H7 (cell line): ENCODE data around the gene SLC6A4. TPM values are rescaled to one million over a fixed set of nuclear protein-coding genes. Genes with fewer than 3 reads are reported as not detected.

ENCODE experiments used
- DNase-seq: peaks from one replicate; pipeline ENCODE4 v3.0.0; 2012
- H3K27me3 ChIP-seq: 2 replicates; pipeline ENCODE4 v1.6.0; 2011; ENCODE audit warnings: mild to moderate bottlenecking, low read length; ENCODE audit not compliant: control insufficient read depth, insufficient read depth
- H3K36me3 ChIP-seq: replicated peaks from 2 replicates; pipeline ENCODE4 v1.5.1; 2011; ENCODE audit warnings: low read length; ENCODE audit not compliant: control insufficient read depth, insufficient read depth
- H3K4me3 ChIP-seq: 2 replicates; pipeline ENCODE4 v1.5.1; 2011; ENCODE audit warnings: low read depth, mild to moderate bottlenecking, control low read depth, low read length, moderate library complexity; ENCODE audit not compliant: insufficient read depth
- total RNA-seq: library from RNA; depleted of rRNA; stranded (reverse); fragments of >200 nt; shearing (Covaris generic); gene quantifications from 2 replicates; pipeline ENCODE4 v1.2.3, GENCODE V29; 2014

The SLC6A4 gene
- total RNA-seq, 1 experiment from 2014 or later: not detected

GRCh38 chr17:30248786-30249185 is 13.3 kb upstream of the SLC6A4 start:
- Histone ChIP-seq H3K36me3 (peaks cover 14% of the 10 kb centered on the region), H3K27me3 (no peaks in the 10 kb centered on the region), H3K4me3 (no peak overlapping the region)
- DNase-seq: no peak

- H3K4me3 ChIP-seq: no peak overlapping the region
- H3K27me3 ChIP-seq: no peaks in the 10 kb centered on the region
- H3K36me3 ChIP-seq: peaks cover 11% of the 10 kb centered on the region
- no peak for DNase-seq
Measured at GRCh38 chr17:30246460-30246859, 11.0 kb upstream of the SLC6A4 start.

- Histone ChIP-seq H3K27me3 (no peaks in the 10 kb centered on the region), H3K36me3 (peaks cover 11% of the 10 kb centered on the region), H3K4me3 (no peak overlapping the region)
- no peak for DNase-seq
Measured at GRCh38 chr17:30244853-30245385, 9.4 kb upstream of the SLC6A4 start.

- H3K4me3 ChIP-seq: no peak overlapping the region
- H3K36me3 ChIP-seq: peaks cover 4% of the 10 kb centered on the region; the same call in 1 of the 2 replicates
- no peak for DNase-seq
- H3K27me3 ChIP-seq: peaks cover 2% of the 10 kb centered on the region; the same call in 1 of the 2 replicates
Measured at GRCh38 chr17:30243568-30243967, 8.1 kb upstream of the SLC6A4 start.

GRCh38 chr17:30243002-30243401 is 7.5 kb upstream of the SLC6A4 start:
- H3K27me3 ChIP-seq: peaks cover 7% of the 10 kb centered on the region; the same call in 1 of the 2 replicates
- H3K4me3 ChIP-seq: no peak overlapping the region
- H3K36me3 ChIP-seq: no peaks in the 10 kb centered on the region; the same call in 1 of the 2 replicates
- DNase-seq: no peak

GRCh38 chr17:30241051-30241450 is 5.6 kb upstream of the SLC6A4 start:
- Histone ChIP-seq H3K36me3 (no peaks in the 10 kb centered on the region), H3K4me3 (no peak overlapping the region), H3K27me3 (peaks cover 25% of the 10 kb centered on the region)
- DNase-seq: no peak

- Histone ChIP-seq H3K4me3 (no peak overlapping the region), H3K36me3 (no peaks in the 10 kb centered on the region), H3K27me3 (peaks cover 33% of the 10 kb centered on the region)
- DNase-seq: no peak
Measured at GRCh38 chr17:30240177-30240576, 4.7 kb upstream of the SLC6A4 start.

- H3K4me3 ChIP-seq: no peak overlapping the region
- no peak for DNase-seq
- H3K36me3 ChIP-seq: no peaks in the 10 kb centered on the region
- peaks cover 44% of the 10 kb centered on the region for H3K27me3 ChIP-seq
Measured at GRCh38 chr17:30239089-30239462, 3.6 kb upstream of the SLC6A4 start.

- H3K4me3 ChIP-seq: peak overlapping the region; percentile 25; the same call in 1 of the 2 replicates
- DNase-seq: peak; percentile 74
- H3K27me3 ChIP-seq: peaks cover 50% of the 10 kb centered on the region
- H3K36me3 ChIP-seq: no peaks in the 10 kb centered on the region
Measured at GRCh38 chr17:30238387-30239088, 3.0 kb upstream of the SLC6A4 start.

- Histone ChIP-seq H3K4me3 (peak overlapping the region; percentile 25; the same call in 1 of the 2 replicates), H3K27me3 (peaks cover 53% of the 10 kb centered on the region), H3K36me3 (no peaks in the 10 kb centered on the region)
- DNase-seq: no peak
Measured at GRCh38 chr17:30238003-30238344, 2.5 kb upstream of the SLC6A4 start.

- peak; percentile 72 for DNase-seq
- Histone ChIP-seq H3K36me3 (no peaks in the 10 kb centered on the region), H3K27me3 (peaks cover 53% of the 10 kb centered on the region), H3K4me3 (peak overlapping the region; percentile 2; the same call in 1 of the 2 replicates)
Measured at GRCh38 chr17:30237296-30238002, 2.0 kb upstream of the SLC6A4 start.

- H3K36me3 ChIP-seq: no peaks in the 10 kb centered on the region
- H3K27me3 ChIP-seq: peaks cover 57% of the 10 kb centered on the region
- H3K4me3 ChIP-seq: no peak overlapping the region
- peak; percentile 83 for DNase-seq
Measured at GRCh38 chr17:30236766-30237165, 1.3 kb upstream of the SLC6A4 start.

GRCh38 chr17:30236297-30236624 is 764 bp upstream of the SLC6A4 start:
- no peak for DNase-seq
- Histone ChIP-seq H3K36me3 (no peaks in the 10 kb centered on the region), H3K27me3 (peaks cover 57% of the 10 kb centered on the region), H3K4me3 (no peak overlapping the region; the same call in 1 of the 2 replicates)

- Histone ChIP-seq H3K4me3 (no peak overlapping the region), H3K36me3 (no peaks in the 10 kb centered on the region), H3K27me3 (peaks cover 57% of the 10 kb centered on the region)
- no peak for DNase-seq
Measured at GRCh38 chr17:30234964-30235363, 533 bp downstream of the SLC6A4 start.

GRCh38 chr17:30234296-30234695 is 1.2 kb downstream of the SLC6A4 start:
- H3K4me3 ChIP-seq: no peak overlapping the region
- H3K27me3 ChIP-seq: peaks cover 57% of the 10 kb centered on the region
- no peaks in the 10 kb centered on the region for H3K36me3 ChIP-seq
- DNase-seq: peak; percentile 14
